Natural killer cell treated with Interleukin-12 subunit alpha and Interleukin-12 subunit beta and Interleukin-15 and Interleukin-18, amount 100 ng/mL, for 72 hours (primary cell): Measurements from ENCODE around the gene LHX4. TPM values are rescaled to one million over a fixed set of nuclear protein-coding genes. Genes with fewer than 3 reads are reported as not detected.

ENCODE experiments used
- ATAC-seq, 2 donors: fragments of 150-1000 bp; cut with Tn5 transposase in 1 of 2; sonication (Bioruptor Pico), chemical (Tn5 transposase) in 1 of 2; 2 replicates each; pipeline ENCODE4 v1.10.0; 2021
- DNase-seq: peaks from one replicate; pipeline ENCODE4 v3.0.0; 2022; ENCODE audit warnings: low spot score
- H3K27ac Mint-ChIP-seq, 2 donors: 1 replicate in 1 of 2; 2 replicates in 1 of 2; pipeline ENCODE4 v1.8.0; 2022; ENCODE audit warnings: mixed read lengths in 2 of 2, mild to moderate bottlenecking in 1 of 2, moderate library complexity in 1 of 2
- H3K27me3 Mint-ChIP-seq, 2 donors: 1 replicate in 1 of 2; 2 replicates in 1 of 2; pipeline ENCODE4 v1.8.0; 2022; ENCODE audit warnings: mixed read lengths in 2 of 2
- H3K36me3 Mint-ChIP-seq: one replicate; pipeline ENCODE4 v1.8.0; 2022; ENCODE audit warnings: mixed read lengths
- H3K4me1 Mint-ChIP-seq, 2 donors: 1 replicate in 1 of 2; 2 replicates in 1 of 2; pipeline ENCODE4 v1.8.0; 2022; ENCODE audit warnings: low read depth in 2 of 2, mixed read lengths in 2 of 2, mild to moderate bottlenecking in 1 of 2
- H3K4me3 Mint-ChIP-seq: one replicate; pipeline ENCODE4 v1.8.0; 2022; ENCODE audit warnings: mixed read lengths
- H3K9me3 Mint-ChIP-seq: 2 replicates; pipeline ENCODE4 v1.8.0; 2022; ENCODE audit warnings: mixed read lengths
- total RNA-seq, 2 donors: library from RNA; stranded (reverse); gene quantifications; one replicate each; pipeline ENCODE4 v1.2.3, GENCODE V29; 2022

The LHX4 gene
- total RNA-seq, 2 donors from 2014 or later, result not detected

DNA sequence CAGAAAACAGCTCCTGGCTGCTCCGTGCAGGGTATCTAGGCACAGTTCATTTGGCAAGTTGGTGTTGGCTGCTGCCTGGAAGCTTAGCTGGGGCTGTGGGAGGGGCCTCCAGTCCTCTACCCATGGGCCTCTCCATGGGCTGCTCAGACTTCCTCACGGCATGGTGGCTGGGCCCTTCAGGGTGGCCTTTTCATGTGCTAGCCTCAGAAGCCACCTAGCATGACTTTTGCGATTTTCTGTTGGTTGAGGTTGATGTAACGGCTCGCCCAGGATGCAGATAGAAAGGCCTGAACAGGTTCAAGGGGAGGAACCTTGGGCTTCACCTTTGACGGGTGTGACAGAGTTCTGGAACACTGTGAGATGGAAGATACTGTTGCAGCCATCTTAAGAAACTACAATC is 25.8 kb upstream of the LHX4 start:
- no peaks in the 10 kb centered on the region for H3K27me3 Mint-ChIP-seq
- no peak for ATAC-seq
- H3K27ac Mint-ChIP-seq, result no peak overlapping the region
- H3K4me3 Mint-ChIP-seq, result no peak overlapping the region
- H3K4me1 Mint-ChIP-seq, result no peaks in the 10 kb centered on the region
- H3K36me3 Mint-ChIP-seq, result no peaks in the 10 kb centered on the region
- no peaks in the 10 kb centered on the region for H3K9me3 Mint-ChIP-seq
- no peak for DNase-seq

DNA sequence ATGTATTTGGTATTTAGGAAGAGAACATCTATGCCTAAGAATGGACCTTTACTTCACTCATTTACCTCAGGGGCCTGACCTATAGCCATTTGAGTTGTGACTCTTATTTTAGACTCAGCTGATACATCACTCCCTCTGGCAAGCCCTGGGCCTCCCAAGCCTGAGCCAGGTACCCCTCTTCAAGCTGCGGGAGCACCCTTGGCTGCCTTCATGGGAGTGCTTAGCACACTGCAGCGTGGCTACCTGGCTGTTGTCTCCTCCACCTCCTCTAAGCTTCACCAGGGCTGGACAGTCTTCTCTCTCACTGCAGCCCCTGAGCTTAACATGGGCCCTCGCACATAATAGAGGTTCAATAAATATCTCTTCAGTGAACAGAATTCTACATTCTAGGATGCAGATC is 23.5 kb upstream of the LHX4 start:
- Mint-ChIP-seq H3K36me3 (no peaks in the 10 kb centered on the region), H3K27ac (no peak overlapping the region), H3K4me1 (no peaks in the 10 kb centered on the region), H3K27me3 (no peaks in the 10 kb centered on the region), H3K9me3 (no peaks in the 10 kb centered on the region), H3K4me3 (no peak overlapping the region)
- DNase-seq (no peak), ATAC-seq (no peak)

DNA sequence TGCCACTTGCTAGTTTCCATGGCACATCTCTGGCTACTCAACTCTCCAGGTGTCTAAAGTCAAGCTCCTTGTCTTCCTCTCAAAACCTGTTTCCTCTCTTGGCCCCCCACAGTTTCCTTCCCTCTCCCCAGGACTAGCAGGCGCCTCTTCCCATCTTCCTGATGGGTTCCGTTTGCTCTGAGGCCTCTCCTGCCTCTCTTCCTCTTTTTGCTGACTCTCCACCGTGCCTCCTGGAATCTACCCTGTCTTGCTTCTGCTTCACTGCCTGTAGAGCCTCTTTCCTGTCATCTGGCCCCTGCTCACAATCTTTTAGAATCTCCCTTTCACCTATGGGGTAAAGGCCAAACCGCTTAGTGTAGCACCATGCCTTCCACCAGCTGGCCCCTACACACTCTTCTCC is 21.8 kb upstream of the LHX4 start:
- H3K36me3 Mint-ChIP-seq, result no peaks in the 10 kb centered on the region
- no peak for ATAC-seq
- no peak overlapping the region for H3K27ac Mint-ChIP-seq
- peaks cover under 1 to 2% of the 10 kb centered on the region in 2 donors for H3K4me1 Mint-ChIP-seq
- H3K9me3 Mint-ChIP-seq, result no peaks in the 10 kb centered on the region
- no peak overlapping the region for H3K4me3 Mint-ChIP-seq
- no peaks in the 10 kb centered on the region for H3K27me3 Mint-ChIP-seq
- DNase-seq, result no peak

DNA sequence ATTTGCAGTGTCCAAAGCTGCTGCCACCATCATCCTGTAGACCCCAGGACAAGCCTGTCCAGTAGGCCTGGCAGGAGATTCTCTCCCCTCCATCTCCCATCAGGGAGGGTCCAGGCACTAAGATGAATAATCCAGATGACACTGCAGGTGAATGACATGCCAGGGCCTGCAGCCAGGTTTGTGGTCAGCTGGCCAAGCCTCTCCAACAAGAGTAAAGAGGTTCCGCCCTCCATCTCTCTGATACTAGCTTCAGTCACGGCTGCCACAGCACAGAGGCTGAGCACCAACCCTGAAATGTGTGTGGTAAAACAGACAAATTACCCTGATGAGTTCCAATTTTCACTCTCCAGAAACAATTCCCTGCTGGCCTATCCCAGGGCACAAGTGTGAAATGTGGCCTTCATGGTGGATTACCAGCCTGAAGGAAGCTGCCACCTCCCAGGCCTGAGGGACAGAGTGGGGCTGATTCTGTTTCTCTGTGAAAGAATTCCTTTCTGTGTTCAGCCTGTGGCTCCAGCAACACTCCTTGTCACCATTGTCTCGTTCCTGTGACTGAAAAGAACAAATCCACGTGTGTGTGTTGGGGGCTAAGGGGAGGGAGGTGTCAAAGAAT is 19.9 kb upstream of the LHX4 start:
- Mint-ChIP-seq H3K9me3 (no peaks in the 10 kb centered on the region), H3K27me3 (no peaks in the 10 kb centered on the region), H3K27ac (no peak overlapping the region), H3K36me3 (no peaks in the 10 kb centered on the region), H3K4me3 (no peak overlapping the region), H3K4me1 (peaks cover 8 to 9% of the 10 kb centered on the region in 2 donors)
- DNase-seq (no peak), ATAC-seq (no peak)

DNA sequence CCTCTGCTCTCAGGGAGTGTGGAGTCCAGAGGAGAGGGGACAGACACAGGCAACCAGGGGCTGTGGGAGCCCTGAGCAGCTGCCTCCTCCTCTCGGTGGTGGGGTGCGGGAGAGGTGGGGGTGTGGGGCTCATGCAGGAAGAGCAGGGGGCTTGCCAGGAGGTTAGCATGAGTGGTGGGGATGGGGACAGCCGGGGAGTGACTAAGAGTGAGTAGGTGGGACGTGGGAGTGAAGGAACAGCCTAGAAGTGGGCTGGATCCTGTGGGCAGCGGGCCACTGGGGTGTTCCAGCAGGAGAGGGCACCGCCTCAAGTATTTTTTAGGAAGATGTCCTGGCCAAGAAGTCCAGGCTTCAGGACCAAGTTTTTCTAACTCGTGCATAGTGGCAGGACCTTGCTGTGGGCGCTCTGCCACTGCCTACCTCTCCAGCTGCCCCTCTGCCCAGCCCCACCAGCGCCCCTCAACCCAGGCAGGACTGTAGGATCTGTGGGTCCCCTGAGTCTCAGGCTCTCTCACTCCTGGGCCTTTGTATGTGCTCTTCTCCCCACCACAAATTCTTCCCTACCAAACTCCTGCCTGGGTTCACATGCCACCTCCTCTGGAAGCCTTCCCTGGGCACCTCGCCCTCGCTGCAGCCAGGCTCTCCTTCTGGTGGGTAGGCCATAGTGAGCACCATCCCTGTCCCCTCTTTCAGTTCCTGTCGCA is 18.8 kb upstream of the LHX4 start:
- DNase-seq (no peak), ATAC-seq (no peak)
- peaks cover 8 to 9% of the 10 kb centered on the region in 2 donors for H3K4me1 Mint-ChIP-seq
- H3K27me3 Mint-ChIP-seq, result no peaks in the 10 kb centered on the region
- H3K9me3 Mint-ChIP-seq, result no peaks in the 10 kb centered on the region
- H3K4me3 Mint-ChIP-seq, result no peak overlapping the region
- no peak overlapping the region for H3K27ac Mint-ChIP-seq
- no peaks in the 10 kb centered on the region for H3K36me3 Mint-ChIP-seq

DNA sequence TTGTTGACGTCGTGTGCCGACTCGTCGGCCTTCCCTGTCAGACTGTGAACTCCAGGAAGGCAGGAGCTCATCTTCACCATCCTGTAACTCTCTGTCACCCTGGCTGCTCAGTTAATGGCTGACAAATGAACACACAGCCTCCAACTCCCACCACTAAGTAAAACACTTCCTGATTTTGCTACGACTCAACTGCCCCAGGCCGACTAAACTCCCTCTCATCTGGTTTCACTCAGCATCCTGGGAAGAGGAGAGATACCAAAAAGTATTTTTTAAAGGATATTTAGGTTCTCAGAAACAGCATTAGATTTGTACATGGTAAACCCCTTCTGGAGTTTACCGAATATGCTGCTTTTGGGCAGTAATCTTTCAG is 18.2 kb upstream of the LHX4 start:
- no peaks in the 10 kb centered on the region for H3K9me3 Mint-ChIP-seq
- H3K4me1 Mint-ChIP-seq, result peaks cover 8 to 9% of the 10 kb centered on the region in 2 donors
- H3K27me3 Mint-ChIP-seq, result no peaks in the 10 kb centered on the region
- DNase-seq (no peak), ATAC-seq (no peak)
- H3K4me3 Mint-ChIP-seq, result no peak overlapping the region
- no peak overlapping the region for H3K27ac Mint-ChIP-seq
- no peaks in the 10 kb centered on the region for H3K36me3 Mint-ChIP-seq

DNA sequence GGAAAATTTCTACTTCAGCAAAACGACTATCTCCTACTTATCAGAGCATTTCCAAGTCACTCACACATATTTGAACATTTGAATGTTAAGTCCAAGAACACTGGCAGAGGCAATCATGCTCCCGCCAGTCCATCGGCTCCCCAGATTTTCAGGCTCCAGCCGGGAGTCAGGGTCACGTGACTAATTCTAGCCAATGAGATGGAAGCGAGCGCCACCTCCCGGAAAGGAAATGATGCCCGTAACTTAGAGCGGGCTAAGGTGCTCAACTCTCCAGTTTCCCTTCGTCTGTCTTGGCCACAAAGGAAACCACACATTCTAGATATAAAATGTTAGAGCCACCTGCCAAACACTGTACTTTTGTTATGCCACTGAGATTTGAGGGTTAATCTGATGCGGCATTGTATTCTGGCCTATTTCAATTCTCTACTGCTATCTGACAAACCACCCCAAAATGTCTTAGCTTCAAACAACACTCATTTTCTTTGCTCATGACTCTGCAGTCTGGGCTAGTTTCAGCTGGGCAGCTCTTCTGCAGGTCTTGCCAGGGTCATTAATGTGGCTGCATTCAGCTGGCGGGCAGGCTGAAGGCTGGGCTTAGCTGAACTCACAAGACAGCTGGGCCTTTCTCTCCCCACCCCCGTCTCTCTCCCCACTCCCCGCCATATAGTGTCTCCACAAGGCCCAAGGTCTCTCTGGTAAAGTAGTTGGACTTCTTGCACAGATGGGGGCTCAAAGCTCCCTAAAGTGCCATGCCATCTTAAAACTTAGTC is 16.5 kb upstream of the LHX4 start:
- Mint-ChIP-seq H3K4me1 (peaks cover 8 to 9% of the 10 kb centered on the region in 2 donors), H3K27me3 (no peaks in the 10 kb centered on the region), H3K4me3 (peak overlapping the region; percentile 44), H3K9me3 (no peaks in the 10 kb centered on the region), H3K27ac (peak overlapping the region in 1 of 2 donors; percentile 33), H3K36me3 (no peaks in the 10 kb centered on the region)
- peak; percentile 55 to 59 for ATAC-seq
- no peak for DNase-seq

DNA sequence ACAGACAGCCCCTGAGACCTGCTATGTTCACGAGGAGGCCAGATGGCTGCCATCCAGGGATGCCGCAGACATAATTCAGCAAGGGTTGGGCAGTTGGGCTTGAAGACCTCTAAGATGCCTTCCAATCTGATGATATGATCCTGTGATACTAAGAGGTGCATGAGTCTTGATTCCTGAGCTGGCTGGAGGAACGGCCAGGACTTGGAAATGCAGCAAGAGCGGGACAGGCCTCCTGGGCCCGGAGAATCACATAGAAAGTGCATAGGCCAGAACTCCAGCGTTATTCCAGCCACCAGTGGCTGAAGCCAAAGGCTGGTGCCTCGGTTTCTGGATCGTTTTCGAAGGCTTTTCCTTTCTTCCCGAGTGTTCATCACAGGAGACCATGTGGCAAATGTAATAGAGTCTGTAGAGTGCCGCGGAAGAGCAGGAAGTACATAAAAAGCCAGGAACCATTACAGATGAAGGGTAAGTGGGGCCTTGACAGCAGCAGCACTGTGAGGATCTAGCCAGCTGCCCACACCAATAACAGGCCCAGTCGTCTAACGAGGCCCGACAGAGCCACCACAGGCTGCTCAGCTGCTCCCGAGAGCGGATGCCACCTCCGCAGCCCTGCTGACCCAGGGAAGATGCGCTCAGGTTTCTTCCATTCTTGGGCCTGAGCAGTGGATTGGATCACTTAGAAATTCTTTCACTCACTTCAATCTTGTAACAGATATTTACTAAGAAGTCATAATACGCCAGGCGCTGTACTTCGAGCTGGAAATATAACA is 14.0 kb upstream of the LHX4 start:
- no peak overlapping the region for H3K27ac Mint-ChIP-seq
- no peaks in the 10 kb centered on the region for H3K36me3 Mint-ChIP-seq
- H3K4me1 Mint-ChIP-seq, result peaks cover 8 to 9% of the 10 kb centered on the region in 2 donors
- no peaks in the 10 kb centered on the region for H3K9me3 Mint-ChIP-seq
- no peaks in the 10 kb centered on the region for H3K27me3 Mint-ChIP-seq
- H3K4me3 Mint-ChIP-seq, result no peak overlapping the region
- ATAC-seq (no peak), DNase-seq (no peak)

DNA sequence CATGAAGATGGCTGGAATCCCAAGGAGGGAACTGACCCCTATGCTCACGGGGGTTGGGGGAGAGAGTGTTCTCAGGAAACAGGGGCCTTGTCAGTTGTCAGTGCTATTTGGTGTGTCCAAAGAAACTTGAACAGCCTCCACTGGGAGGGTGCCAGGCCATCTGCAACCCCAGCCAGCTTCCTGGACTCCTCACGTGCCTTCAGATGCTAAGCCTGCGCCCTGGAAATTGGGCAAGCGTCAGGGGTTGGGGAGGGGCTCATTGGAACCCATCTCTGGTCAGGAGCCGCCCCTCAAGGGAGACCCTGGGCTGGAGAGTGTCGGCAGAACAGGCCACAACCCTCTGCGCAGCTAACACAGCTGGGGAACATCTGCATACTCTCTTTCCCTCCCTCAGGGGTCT is 13.1 kb upstream of the LHX4 start:
- Mint-ChIP-seq H3K27me3 (peaks cover 0 to 4% of the 10 kb centered on the region in 2 donors), H3K9me3 (no peaks in the 10 kb centered on the region), H3K4me3 (no peak overlapping the region), H3K27ac (no peak overlapping the region), H3K36me3 (no peaks in the 10 kb centered on the region), H3K4me1 (peaks cover 8 to 9% of the 10 kb centered on the region in 2 donors)
- ATAC-seq, result no peak
- DNase-seq, result no peak

DNA sequence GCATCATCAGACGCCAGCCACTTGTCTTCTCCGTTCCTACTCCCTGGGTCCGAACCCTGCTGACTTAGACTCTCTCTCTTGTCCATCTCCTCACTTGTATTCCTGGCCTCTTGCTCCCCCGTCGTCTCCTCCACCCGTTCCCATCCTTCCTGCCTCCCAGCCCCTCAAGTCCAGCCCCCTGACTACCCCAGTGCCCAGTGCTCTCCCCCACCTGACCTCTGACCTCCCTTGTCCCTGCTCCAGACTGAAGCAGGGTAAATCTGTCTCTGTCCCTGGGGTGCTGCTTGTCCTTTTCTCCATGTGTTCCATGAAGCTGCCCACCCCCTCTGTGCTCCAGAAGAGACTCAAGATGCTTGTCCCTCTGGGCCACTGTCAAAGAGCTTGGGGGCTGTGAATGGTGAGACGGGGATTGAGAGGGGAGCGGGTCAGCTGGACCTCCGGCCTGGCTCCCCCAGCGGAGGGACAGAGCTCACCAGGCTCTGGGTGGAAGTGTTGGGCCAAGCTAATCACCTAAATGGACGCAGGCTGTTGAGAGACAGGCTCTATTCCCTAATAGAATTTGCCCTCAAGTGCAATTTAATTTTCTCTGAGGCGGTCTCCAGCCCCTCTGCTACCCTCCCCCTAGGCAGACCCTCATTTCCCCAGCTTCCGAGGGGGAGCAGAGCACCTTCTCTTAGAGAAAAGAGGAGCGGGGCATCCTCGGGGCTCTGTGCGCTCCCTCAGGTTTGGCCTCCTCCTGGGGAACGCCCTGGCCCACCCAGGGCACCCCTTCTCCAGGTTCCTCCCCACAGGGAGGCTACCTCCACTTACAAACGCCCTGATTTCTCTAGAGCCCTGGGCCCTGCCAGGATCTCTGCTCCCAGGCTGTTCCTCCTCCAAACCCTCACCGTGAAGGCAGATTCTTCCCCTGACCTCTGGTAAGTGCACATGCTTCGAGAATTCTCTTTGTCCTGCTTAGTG is 11.0 kb upstream of the LHX4 start:
- Mint-ChIP-seq H3K36me3 (no peaks in the 10 kb centered on the region), H3K27me3 (peaks cover 7 to 22% of the 10 kb centered on the region in 2 donors), H3K4me3 (no peak overlapping the region), H3K27ac (no peak overlapping the region), H3K4me1 (no peaks in the 10 kb centered on the region), H3K9me3 (no peaks in the 10 kb centered on the region)
- no peak for DNase-seq
- no peak for ATAC-seq

DNA sequence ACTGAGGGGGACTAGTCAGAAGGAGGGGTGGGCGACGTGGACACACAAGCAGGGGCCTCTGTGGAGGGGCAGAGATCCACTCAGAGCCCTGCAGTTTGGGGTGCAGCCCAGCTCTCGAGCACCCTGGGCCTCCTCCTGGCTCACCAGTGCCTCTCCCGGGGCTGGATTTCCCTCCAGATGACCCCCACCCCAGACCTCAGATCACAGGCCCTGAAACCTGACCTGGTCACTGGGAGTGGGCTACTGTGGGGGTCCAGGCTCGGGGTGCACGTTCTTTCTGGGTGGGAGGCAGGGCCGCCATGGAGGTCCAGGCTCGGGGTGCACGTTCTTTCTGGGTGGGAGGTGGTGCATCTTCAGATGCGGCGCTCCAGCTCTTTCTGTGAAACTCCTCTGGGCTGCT is 10.3 kb upstream of the LHX4 start:
- H3K27ac Mint-ChIP-seq, result no peak overlapping the region
- H3K9me3 Mint-ChIP-seq, result no peaks in the 10 kb centered on the region
- no peaks in the 10 kb centered on the region for H3K4me1 Mint-ChIP-seq
- peaks cover 11 to 26% of the 10 kb centered on the region in 2 donors for H3K27me3 Mint-ChIP-seq
- no peaks in the 10 kb centered on the region for H3K36me3 Mint-ChIP-seq
- DNase-seq (no peak), ATAC-seq (no peak)
- no peak overlapping the region for H3K4me3 Mint-ChIP-seq

DNA sequence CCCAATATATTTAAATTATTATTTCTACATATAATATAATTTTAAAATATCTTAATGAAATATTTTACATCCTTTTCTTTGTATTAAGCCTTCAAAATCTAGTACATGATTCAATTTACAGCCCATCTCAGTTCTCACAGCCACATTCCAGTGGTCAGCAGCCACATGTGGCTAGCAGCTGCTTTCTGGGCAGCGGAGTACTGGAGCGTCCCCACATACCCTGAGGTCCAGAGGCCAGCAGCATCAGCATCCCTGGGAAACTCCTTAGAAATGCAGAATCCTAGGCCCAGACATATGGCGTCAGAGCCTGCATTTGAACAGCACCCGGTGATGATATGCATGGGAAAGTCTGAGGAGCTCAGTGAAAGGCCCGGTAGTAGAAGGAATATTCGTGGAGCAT is 8.6 kb upstream of the LHX4 start:
- DNase-seq (no peak), ATAC-seq (no peak)
- Mint-ChIP-seq H3K4me1 (no peaks in the 10 kb centered on the region), H3K9me3 (no peaks in the 10 kb centered on the region), H3K27ac (no peak overlapping the region), H3K36me3 (no peaks in the 10 kb centered on the region), H3K27me3 (peaks cover 19 to 33% of the 10 kb centered on the region in 2 donors), H3K4me3 (no peak overlapping the region)

DNA sequence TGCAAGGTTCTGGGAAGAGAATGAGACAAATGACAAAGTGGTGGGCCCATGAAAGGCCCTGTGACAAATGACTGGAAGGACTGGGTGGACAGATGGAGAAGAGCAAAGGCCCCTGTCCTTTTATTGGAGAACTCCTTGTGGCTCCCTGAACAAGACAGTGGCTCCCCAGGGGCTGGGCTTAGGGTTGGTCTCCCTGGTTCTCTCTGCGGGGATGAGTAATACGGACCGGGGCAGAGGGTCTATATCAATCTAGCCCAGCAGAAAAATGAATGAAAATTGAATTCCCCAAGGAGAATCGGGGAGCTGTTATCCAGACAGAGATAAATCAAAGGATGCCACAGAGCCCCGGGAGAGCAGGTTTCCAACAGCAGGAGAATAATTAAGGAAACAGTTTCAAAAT is 5.2 kb upstream of the LHX4 start:
- H3K36me3 Mint-ChIP-seq, result no peaks in the 10 kb centered on the region
- no peak overlapping the region for H3K4me3 Mint-ChIP-seq

More for the DNA sequence above, 5.2 kb upstream of the LHX4 start:
- Mint-ChIP-seq H3K4me1 (peaks cover 0 to 2% of the 10 kb centered on the region in 2 donors), H3K27ac (no peak overlapping the region), H3K9me3 (no peaks in the 10 kb centered on the region), H3K27me3 (peaks cover 29 to 48% of the 10 kb centered on the region in 2 donors)
- DNase-seq (no peak), ATAC-seq (no peak)
